Stimulated activated CD4-positive, alpha-beta T cell treated with anti-CD3 and anti-CD28 coated beads, Interleukin-15, amount 100 ng/mL, for 48 hours (primary cell): ENCODE measurements around the gene TEAD4.

Source experiments
- DNase-seq, 2 donors: peaks; one replicate each; pipeline ENCODE4 v3.0.0-alpha.2; 2020; ENCODE audit warnings: low read depth in 2 of 2

Gene TEAD4

GRCh38 chr12:3081091-3081490 is 121.9 kb downstream of the TEAD4 start:
- DNase-seq = no peak

- DNase-seq = no peak
Measured at GRCh38 chr12:3081886-3082285, 122.7 kb downstream of the TEAD4 start.

- no peak for DNase-seq
Measured at GRCh38 chr12:3083241-3083920, 124.2 kb downstream of the TEAD4 start.

- DNase-seq = no peak
Measured at GRCh38 chr12:3083921-3084347, 124.7 kb downstream of the TEAD4 start.

GRCh38 chr12:3084742-3085141 is 125.5 kb downstream of the TEAD4 start:
- DNase-seq = no peak

- no peak for DNase-seq
Measured at GRCh38 chr12:3085341-3086139, 126.3 kb downstream of the TEAD4 start.

GRCh38 chr12:3086211-3086610 is 127.0 kb downstream of the TEAD4 start:
- no peak for DNase-seq

GRCh38 chr12:3086729-3087323 is 127.6 kb downstream of the TEAD4 start:
- DNase-seq = no peak

GRCh38 chr12:3087758-3088650 is 128.8 kb downstream of the TEAD4 start:
- DNase-seq = no peak

GRCh38 chr12:3089588-3089987 is 130.4 kb downstream of the TEAD4 start:
- no peak for DNase-seq
